ENCODE data around the gene RFTN1. TPM values are rescaled to one million over a fixed set of nuclear protein-coding genes. Genes with fewer than 3 reads are reported as not detected.

Gene RFTN1
- total RNA-seq, 1 donor from 2014 or later, result 41.8 TPM

DNA sequence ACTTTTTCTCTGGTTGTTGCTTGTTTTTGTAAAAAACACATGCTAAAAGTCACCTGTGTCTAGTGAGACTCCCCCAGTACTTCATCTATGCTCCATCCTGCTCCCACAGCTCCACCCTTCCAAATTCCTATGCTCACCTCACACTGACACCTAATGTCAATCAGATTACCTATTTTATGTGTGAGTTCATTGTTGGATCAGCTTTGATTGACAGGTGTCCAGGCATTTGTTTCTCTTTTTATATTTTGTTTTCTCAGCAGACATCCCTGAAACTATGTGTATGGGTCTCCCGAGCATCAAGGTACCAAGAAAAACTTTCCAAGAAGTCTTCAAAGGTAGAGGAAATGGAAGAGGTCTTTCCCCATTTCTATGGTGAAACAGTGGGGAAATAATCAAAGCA is 13.4 kb downstream of the RFTN1 start:
- TF ChIP-seq, protein P1, sequence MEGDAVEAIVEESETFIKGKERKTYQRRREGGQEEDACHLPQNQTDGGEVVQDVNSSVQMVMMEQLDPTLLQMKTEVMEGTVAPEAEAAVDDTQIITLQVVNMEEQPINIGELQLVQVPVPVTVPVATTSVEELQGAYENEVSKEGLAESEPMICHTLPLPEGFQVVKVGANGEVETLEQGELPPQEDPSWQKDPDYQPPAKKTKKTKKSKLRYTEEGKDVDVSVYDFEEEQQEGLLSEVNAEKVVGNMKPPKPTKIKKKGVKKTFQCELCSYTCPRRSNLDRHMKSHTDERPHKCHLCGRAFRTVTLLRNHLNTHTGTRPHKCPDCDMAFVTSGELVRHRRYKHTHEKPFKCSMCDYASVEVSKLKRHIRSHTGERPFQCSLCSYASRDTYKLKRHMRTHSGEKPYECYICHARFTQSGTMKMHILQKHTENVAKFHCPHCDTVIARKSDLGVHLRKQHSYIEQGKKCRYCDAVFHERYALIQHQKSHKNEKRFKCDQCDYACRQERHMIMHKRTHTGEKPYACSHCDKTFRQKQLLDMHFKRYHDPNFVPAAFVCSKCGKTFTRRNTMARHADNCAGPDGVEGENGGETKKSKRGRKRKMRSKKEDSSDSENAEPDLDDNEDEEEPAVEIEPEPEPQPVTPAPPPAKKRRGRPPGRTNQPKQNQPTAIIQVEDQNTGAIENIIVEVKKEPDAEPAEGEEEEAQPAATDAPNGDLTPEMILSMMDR (IDR thresholded peaks at IDR 0.05; ENCODE audit: unreplicated experiment), result no peak
- Mint-ChIP-seq H3K27me3 (ENCODE audit: unreplicated experiment) (peaks cover 2% of the 10 kb centered on the region), H3K4me1 (ENCODE audit: unreplicated experiment) (peaks cover 15% of the 10 kb centered on the region), H3K36me3 (ENCODE audit: low read depth, unreplicated experiment) (peaks cover 22% of the 10 kb centered on the region), H3K4me3 (ENCODE audit: unreplicated experiment) (no peak overlapping the region), H3K27ac (ENCODE audit: unreplicated experiment) (no peak overlapping the region), H3K9me3 (ENCODE audit: unreplicated experiment) (no peaks in the 10 kb centered on the region)
- no peak for DNase-seq (ENCODE audit: low spot score)

DNA sequence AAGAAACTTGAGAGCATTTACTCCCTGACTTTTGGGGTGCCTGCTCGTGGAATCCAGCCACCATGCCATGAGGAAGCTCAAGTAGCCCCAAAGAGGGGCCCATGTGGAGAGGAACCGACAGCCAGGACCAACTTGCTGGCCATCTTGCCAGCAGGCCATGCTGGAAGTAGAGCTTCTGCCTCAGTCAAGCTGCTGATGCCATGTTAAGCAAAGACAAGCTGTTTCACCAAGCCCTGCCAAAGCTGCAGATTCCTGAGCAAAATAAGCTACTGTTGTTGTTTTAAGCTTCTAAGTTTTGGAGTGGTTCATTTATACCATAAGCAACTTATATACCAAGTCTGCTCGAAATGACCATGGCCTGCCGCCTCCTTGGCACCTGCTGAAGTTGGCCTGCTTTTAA is 14.1 kb downstream of the RFTN1 start:
- Mint-ChIP-seq H3K4me3 (ENCODE audit: unreplicated experiment) (no peak overlapping the region), H3K27ac (ENCODE audit: unreplicated experiment) (no peak overlapping the region), H3K36me3 (ENCODE audit: low read depth, unreplicated experiment) (peaks cover 15% of the 10 kb centered on the region), H3K4me1 (ENCODE audit: unreplicated experiment) (peaks cover 23% of the 10 kb centered on the region), H3K9me3 (ENCODE audit: unreplicated experiment) (no peaks in the 10 kb centered on the region), H3K27me3 (ENCODE audit: unreplicated experiment) (peaks cover 2% of the 10 kb centered on the region)
- no peak for DNase-seq (ENCODE audit: low spot score)
- TF ChIP-seq, protein P1 (IDR thresholded peaks at IDR 0.05; ENCODE audit: unreplicated experiment), result no peak

- no peak overlapping the region for H3K27ac Mint-ChIP-seq (ENCODE audit: unreplicated experiment)
- no peak for DNase-seq (ENCODE audit: low spot score)
- H3K36me3 Mint-ChIP-seq (ENCODE audit: low read depth, unreplicated experiment), result peaks cover 15% of the 10 kb centered on the region
- H3K9me3 Mint-ChIP-seq (ENCODE audit: unreplicated experiment), result no peaks in the 10 kb centered on the region
- no peak overlapping the region for H3K4me3 Mint-ChIP-seq (ENCODE audit: unreplicated experiment)
- peaks cover 24% of the 10 kb centered on the region for H3K4me1 Mint-ChIP-seq (ENCODE audit: unreplicated experiment)
- TF ChIP-seq, protein P1 (IDR thresholded peaks at IDR 0.05; ENCODE audit: unreplicated experiment), result no peak
- H3K27me3 Mint-ChIP-seq (ENCODE audit: unreplicated experiment), result peaks cover 2% of the 10 kb centered on the region
Measured at GRCh38 chr3:16498130-16498890, 15.2 kb downstream of the RFTN1 start.

- TF ChIP-seq, protein P1 (IDR thresholded peaks at IDR 0.05; ENCODE audit: unreplicated experiment), result no peak
- Mint-ChIP-seq H3K27me3 (ENCODE audit: unreplicated experiment) (no peaks in the 10 kb centered on the region), H3K9me3 (ENCODE audit: unreplicated experiment) (no peaks in the 10 kb centered on the region), H3K27ac (ENCODE audit: unreplicated experiment) (no peak overlapping the region), H3K36me3 (ENCODE audit: low read depth, unreplicated experiment) (peaks cover 29% of the 10 kb centered on the region), H3K4me3 (ENCODE audit: unreplicated experiment) (no peak overlapping the region), H3K4me1 (ENCODE audit: unreplicated experiment) (peaks cover 24% of the 10 kb centered on the region)
- DNase-seq (ENCODE audit: low spot score), result no peak
Measured at GRCh38 chr3:16496408-16497222, 16.9 kb downstream of the RFTN1 start.

DNA sequence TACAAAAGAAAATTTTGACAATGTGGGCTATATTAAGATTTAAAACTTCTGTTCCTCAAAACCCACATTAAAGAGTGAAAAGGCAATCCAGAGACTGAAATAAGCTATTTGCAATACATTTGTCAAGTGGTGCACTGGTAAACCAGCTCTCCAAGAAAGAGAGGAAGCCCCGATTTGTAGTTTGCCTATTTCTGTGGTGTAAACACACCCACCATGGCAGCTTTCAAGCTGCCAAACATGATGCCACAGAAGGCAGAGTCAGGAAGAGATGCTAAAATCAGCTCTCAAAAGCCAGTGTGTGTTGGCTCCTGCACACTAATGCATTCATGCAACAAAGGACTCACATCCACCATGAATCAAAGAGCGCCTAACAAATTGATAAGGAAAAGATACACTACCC is 17.5 kb downstream of the RFTN1 start:
- Mint-ChIP-seq H3K4me3 (ENCODE audit: unreplicated experiment) (no peak overlapping the region), H3K27ac (ENCODE audit: unreplicated experiment) (no peak overlapping the region), H3K9me3 (ENCODE audit: unreplicated experiment) (no peaks in the 10 kb centered on the region), H3K36me3 (ENCODE audit: low read depth, unreplicated experiment) (peaks cover 33% of the 10 kb centered on the region), H3K4me1 (ENCODE audit: unreplicated experiment) (peaks cover 24% of the 10 kb centered on the region), H3K27me3 (ENCODE audit: unreplicated experiment) (no peaks in the 10 kb centered on the region)
- TF ChIP-seq, protein P1 (IDR thresholded peaks at IDR 0.05; ENCODE audit: unreplicated experiment), result no peak
- no peak for DNase-seq (ENCODE audit: low spot score)
